SK-N-SH (cell line): Measurements from ENCODE around the gene LRFN3. TPM values are rescaled to one million over a fixed set of nuclear protein-coding genes. Genes with fewer than 3 reads are reported as not detected.

Experiments used
- CTCF ChIA-PET: fragments of 300-600, 350-600 bp; formaldehyde crosslinking; extraction: SDS; loops from one replicate; lab custom pipeline; 2021; lab: Yijun Ruan, JAX
- POLR2A ChIA-PET: fragments of 350-600 bp; sonication (Branson Sonifier 250); formaldehyde crosslinking; extraction: SDS; loops from one replicate; lab custom pipeline; 2020; ENCODE audit warnings: antibody characterized with exemption, inconsistent platforms; lab: Yijun Ruan, JAX
- DNase-seq: peaks from one replicate; pipeline ENCODE4 v3.0.0; 2012
- H2AFZ ChIP-seq: fragments of 200-600 bp; sonication (generic); 2 replicates; pipeline ENCODE4 v1.8.1; 2016; ENCODE audit warnings: antibody characterized with exemption, mild to moderate bottlenecking, low read depth
- H3F3A ChIP-seq: fragments of 200-600 bp; sonication (generic); replicated peaks from 2 replicates; pipeline ENCODE3; 2016; ENCODE audit warnings: antibody characterized with exemption, mild to moderate bottlenecking; ENCODE audit not compliant: insufficient read depth
- H3K27ac ChIP-seq, 2 experiments: fragments of 200-500 bp in 1 of 2; fragments of 200-600 bp in 1 of 2; sonication (Bioruptor generic) in 1 of 2; sonication (generic), shearing (Covaris generic) in 1 of 2; 2 replicates each; pipeline versions ENCODE4 v1.5.1 to v1.6.1; 2014 to 2016; ENCODE audit warnings: low read depth in 2 of 2, inconsistent platforms in 1 of 2, low read length in 1 of 2, mild to moderate bottlenecking in 1 of 2, mixed read lengths in 1 of 2
- H3K27me3 ChIP-seq: fragments of 200-600 bp; sonication (generic), shearing (Covaris generic); 2 replicates; pipeline ENCODE4 v1.6.1; 2016; ENCODE audit warnings: mixed run types; ENCODE audit not compliant: insufficient read depth
- H3K36me3 ChIP-seq, 2 experiments: fragments of 200-500 bp in 1 of 2; fragments of 200-600 bp in 1 of 2; sonication (Bioruptor generic) in 1 of 2; sonication (generic) in 1 of 2; replicated peaks in 1 of 2; 2 replicates each; pipeline versions ENCODE3 to v1.5.1; 2014 to 2016; ENCODE audit warnings: low read length in 1 of 2, mild to moderate bottlenecking in 1 of 2; ENCODE audit not compliant: insufficient read depth in 2 of 2, control insufficient read depth in 1 of 2
- H3K4me1 ChIP-seq, 2 experiments: fragments of 200-500 bp in 1 of 2; fragments of 200-600 bp in 1 of 2; sonication (Bioruptor generic) in 1 of 2; sonication (generic), shearing (Covaris generic) in 1 of 2; 2 replicates each; pipeline versions ENCODE4 v1.5.1 to v1.6.1; 2014 to 2016; ENCODE audit warnings: low read depth in 1 of 2, low read length in 1 of 2, mixed run types in 1 of 2; ENCODE audit not compliant: insufficient read depth in 2 of 2, control insufficient read depth in 1 of 2
- H3K4me2 ChIP-seq: fragments of 200-600 bp; sonication (generic), shearing (Covaris generic); 2 replicates; pipeline ENCODE4 v1.6.1; 2017; ENCODE audit warnings: mixed run types
- H3K4me3 ChIP-seq, 2 experiments: fragments of 200-500 bp in 1 of 2; fragments of 200-600 bp in 1 of 2; sonication (Bioruptor generic) in 1 of 2; sonication (generic), shearing (Covaris generic) in 1 of 2; 2 replicates each; pipeline versions ENCODE4 v1.5.1 to v1.8.1; 2014 to 2016; ENCODE audit warnings: low read depth in 2 of 2, inconsistent platforms in 1 of 2, low read length in 1 of 2, mild to moderate bottlenecking in 1 of 2, mixed read lengths in 1 of 2, moderate library complexity in 1 of 2
- H3K79me2 ChIP-seq: fragments of 200-600 bp; sonication (generic); 2 replicates; pipeline ENCODE4 v1.8.1; 2017; ENCODE audit warnings: mild to moderate bottlenecking; ENCODE audit not compliant: insufficient read depth
- H3K9ac ChIP-seq: fragments of 200-600 bp; sonication (generic); 2 replicates; pipeline ENCODE4 v1.6.1; 2017; ENCODE audit warnings: mixed run types
- H3K9me2 ChIP-seq: fragments of 200-600 bp; sonication (generic); 2 replicates; pipeline ENCODE4 v1.6.1; 2017; ENCODE audit warnings: mixed run types
- H3K9me3 ChIP-seq: fragments of 200-600 bp; sonication (generic); 2 replicates; pipeline ENCODE4 v1.6.1; 2017; ENCODE audit warnings: mixed run types, mild to moderate bottlenecking, moderate library complexity
- H4K20me1 ChIP-seq: fragments of 200-600 bp; sonication (generic); 2 replicates; pipeline ENCODE4 v1.6.1; 2017; ENCODE audit warnings: mild to moderate bottlenecking, mixed run types; ENCODE audit not compliant: insufficient read depth
- CHD2 ChIP-seq: fragments of 150-350 bp; IDR thresholded peaks from 2 replicates; pipeline ENCODE4 v1.6.1; 2018; ENCODE audit warnings: low read length; ENCODE audit not compliant: partially characterized antibody
- EP300 ChIP-seq, 2 experiments: IDR thresholded peaks; 2 replicates each; pipeline versions ENCODE4 v1.4.0 to v1.6.1; 2012; ENCODE audit warnings: borderline replicate concordance in 1 of 2, low read depth in 1 of 2, low read length in 1 of 2
- EZH2phosphoT487 ChIP-seq: fragments of 200-600 bp; sonication (generic); IDR thresholded peaks from 2 replicates; pipeline ENCODE4 v1.6.1; 2017; ENCODE audit warnings: low read depth, mixed run types, mild to moderate bottlenecking, antibody characterized with exemption, moderate library complexity, borderline replicate concordance
- FOXJ3 ChIP-seq: sonication (generic); formaldehyde crosslinking; IDR thresholded peaks from 2 replicates; pipeline ENCODE4 v1.5.1; 2020; ENCODE audit warnings: mild to moderate bottlenecking, missing genetic modification reagents
- FOXM1 ChIP-seq: IDR thresholded peaks from 2 replicates; pipeline ENCODE4 v1.4.0; 2012; ENCODE audit warnings: low read depth, mild to moderate bottlenecking
- GABPA ChIP-seq: IDR thresholded peaks from 2 replicates; pipeline ENCODE4 v1.4.0; 2012; ENCODE audit warnings: low read depth, mild to moderate bottlenecking
- GATA2 ChIP-seq: sonication (generic); formaldehyde crosslinking; IDR thresholded peaks from 2 replicates; pipeline ENCODE4 v1.5.0; 2020; ENCODE audit warnings: mild to moderate bottlenecking, missing genetic modification reagents
- NFIC ChIP-seq: IDR thresholded peaks from 2 replicates; pipeline ENCODE4 v1.4.0; 2012; ENCODE audit warnings: borderline replicate concordance
- NRF1 ChIP-seq: IDR thresholded peaks from 2 replicates; pipeline ENCODE4 v1.6.1; 2012; ENCODE audit warnings: low read depth, mild to moderate bottlenecking, low read length
- RAD21 ChIP-seq: IDR thresholded peaks from 2 replicates; pipeline ENCODE4 v1.6.1; 2012; ENCODE audit warnings: mild to moderate bottlenecking, low read length
- RCOR1 ChIP-seq: fragments of 150-350 bp; IDR thresholded peaks from 2 replicates; pipeline ENCODE4 v1.6.1; 2017; ENCODE audit warnings: antibody characterized with exemption, low read length
- TAF1 ChIP-seq: IDR thresholded peaks from 2 replicates; pipeline ENCODE4 v1.6.1; 2012; ENCODE audit warnings: low read depth, mild to moderate bottlenecking, low read length, moderate library complexity, borderline replicate concordance
- TCF12 ChIP-seq: IDR thresholded peaks from 2 replicates; pipeline ENCODE4 v1.4.0; 2012
- YY1 ChIP-seq: IDR thresholded peaks from 2 replicates; pipeline ENCODE4 v1.4.0; 2012; ENCODE audit warnings: low read depth, mild to moderate bottlenecking
- WGBS: methylation state at CpG from one replicate; pipeline ENCODE4 v1.1.6; 2017; ENCODE audit warnings: low lambda C conversion rate; 5-methylcytosine and 5-hydroxymethylcytosine counted together
- polyA plus RNA-seq, 3 experiments: library from polyadenylated mRNA; depleted of rRNA; stranded (reverse); fragments of >200 nt; gene quantifications; 2 replicates each; pipeline ENCODE4 v1.2.3, GENCODE V29; 2012
- TF ChIP-seq, protein P1 (sequence below): fragments of 150-350 bp; IDR thresholded peaks from 2 replicates; pipeline ENCODE4 v1.6.1; 2016; ENCODE audit warnings: mild to moderate bottlenecking, low read depth, low read length
- TF ChIP-seq, protein P2 (sequence below): IDR thresholded peaks from 2 replicates; pipeline ENCODE4; 2012
- TF ChIP-seq, protein P3 (sequence below): IDR thresholded peaks from 2 replicates; pipeline ENCODE4 v1.4.0; 2012; ENCODE audit warnings: low read depth, borderline replicate concordance
- TF ChIP-seq, protein P4 (sequence below): IDR thresholded peaks from 2 replicates; pipeline ENCODE4 v1.4.0; 2012; ENCODE audit warnings: low read depth, borderline replicate concordance

LRFN3 gene
- polyA plus RNA-seq, 1 of the 3 experiments (the other 2 are of a cell fraction) = 5.4 TPM

DNA sequence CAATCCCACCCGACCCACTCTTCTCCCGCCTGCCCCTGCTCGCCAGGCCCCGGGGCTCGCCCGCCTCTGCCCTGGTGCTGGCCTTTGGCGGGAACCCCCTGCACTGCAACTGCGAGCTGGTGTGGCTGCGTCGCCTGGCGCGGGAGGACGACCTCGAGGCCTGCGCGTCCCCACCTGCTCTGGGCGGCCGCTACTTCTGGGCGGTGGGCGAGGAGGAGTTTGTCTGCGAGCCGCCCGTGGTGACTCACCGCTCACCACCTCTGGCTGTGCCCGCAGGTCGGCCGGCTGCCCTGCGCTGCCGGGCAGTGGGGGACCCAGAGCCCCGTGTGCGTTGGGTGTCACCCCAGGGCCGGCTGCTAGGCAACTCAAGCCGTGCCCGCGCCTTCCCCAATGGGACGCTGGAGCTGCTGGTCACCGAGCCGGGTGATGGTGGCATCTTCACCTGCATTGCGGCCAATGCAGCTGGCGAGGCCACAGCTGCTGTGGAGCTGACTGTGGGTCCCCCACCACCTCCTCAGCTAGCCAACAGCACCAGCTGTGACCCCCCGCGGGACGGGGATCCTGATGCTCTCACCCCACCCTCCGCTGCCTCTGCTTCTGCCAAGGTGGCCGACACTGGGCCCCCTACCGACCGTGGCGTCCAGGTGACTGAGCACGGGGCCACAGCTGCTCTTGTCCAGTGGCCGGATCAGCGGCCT is 4.1 kb downstream of the LRFN3 start:
- H3K27me3 ChIP-seq = no peaks in the 10 kb centered on the region
- ChIA-PET POLR2A (interaction anchor here (1.8 kb wide), 1 partner anchor 9 kb away, joined by 4 read pairs; no protein-coding TSS in a partner anchor), CTCF (no interaction called here)
- WGBS = 94% methylated on average over 43 of the region's 51 CpGs
- no peaks in the 10 kb centered on the region; the same call in 1 of the 2 replicates for H3K79me2 ChIP-seq
- H3K4me2 ChIP-seq = no peak overlapping the region
- no peak overlapping the region for H3K27ac ChIP-seq
- H3K9ac ChIP-seq = no peak overlapping the region
- peaks cover 0 to 10% of the 10 kb centered on the region in 2 experiments for H3K36me3 ChIP-seq
- TF ChIP-seq GABPA = no peak
- no peak for TF ChIP-seq CHD2
- no peak for DNase-seq
- H2AFZ ChIP-seq = no peak overlapping the region
- no peaks in the 10 kb centered on the region for H3F3A ChIP-seq
- H3K4me3 ChIP-seq = no peak overlapping the region
- 0 out of 2 replicates have a peak, but pooled peaks cover 3% of the 10 kb centered on the region for H4K20me1 ChIP-seq
- peaks cover 0 to 22% of the 10 kb centered on the region in 2 experiments; a peak in 1 of 4 replicates for H3K4me1 ChIP-seq
- no peaks in the 10 kb centered on the region for H3K9me3 ChIP-seq
- H3K9me2 ChIP-seq = no peaks in the 10 kb centered on the region

DNA sequence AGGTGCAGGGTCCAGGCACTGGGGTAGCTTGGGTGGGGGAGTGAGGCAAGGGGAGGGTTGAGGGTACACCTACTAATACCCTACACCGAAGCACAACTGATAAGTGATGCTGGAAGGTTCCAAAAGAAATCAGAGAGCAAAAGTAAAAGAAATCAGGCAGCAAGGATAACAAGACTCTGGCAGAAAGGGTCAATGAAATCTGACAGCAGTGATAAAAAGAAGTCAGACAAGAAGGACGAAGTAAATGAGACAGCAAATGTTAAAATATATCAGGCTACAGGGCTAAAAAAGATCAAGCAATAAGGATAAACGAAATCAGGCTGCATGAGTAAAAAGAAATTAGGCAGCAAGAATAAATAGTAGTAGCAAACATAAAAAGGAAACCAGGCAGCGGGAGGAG is 4.7 kb downstream of the LRFN3 start:
- peaks cover 0 to 18% of the 10 kb centered on the region in 2 experiments; a peak in 1 of 4 replicates for H3K4me1 ChIP-seq
- H3K4me3 ChIP-seq = no peak overlapping the region
- TF ChIP-seq, protein P1, sequence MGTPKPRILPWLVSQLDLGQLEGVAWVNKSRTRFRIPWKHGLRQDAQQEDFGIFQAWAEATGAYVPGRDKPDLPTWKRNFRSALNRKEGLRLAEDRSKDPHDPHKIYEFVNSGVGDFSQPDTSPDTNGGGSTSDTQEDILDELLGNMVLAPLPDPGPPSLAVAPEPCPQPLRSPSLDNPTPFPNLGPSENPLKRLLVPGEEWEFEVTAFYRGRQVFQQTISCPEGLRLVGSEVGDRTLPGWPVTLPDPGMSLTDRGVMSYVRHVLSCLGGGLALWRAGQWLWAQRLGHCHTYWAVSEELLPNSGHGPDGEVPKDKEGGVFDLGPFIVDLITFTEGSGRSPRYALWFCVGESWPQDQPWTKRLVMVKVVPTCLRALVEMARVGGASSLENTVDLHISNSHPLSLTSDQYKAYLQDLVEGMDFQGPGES = no peak
- no peak for TF ChIP-seq RAD21
- no peak for TF ChIP-seq TCF12
- TF ChIP-seq, protein P2, sequence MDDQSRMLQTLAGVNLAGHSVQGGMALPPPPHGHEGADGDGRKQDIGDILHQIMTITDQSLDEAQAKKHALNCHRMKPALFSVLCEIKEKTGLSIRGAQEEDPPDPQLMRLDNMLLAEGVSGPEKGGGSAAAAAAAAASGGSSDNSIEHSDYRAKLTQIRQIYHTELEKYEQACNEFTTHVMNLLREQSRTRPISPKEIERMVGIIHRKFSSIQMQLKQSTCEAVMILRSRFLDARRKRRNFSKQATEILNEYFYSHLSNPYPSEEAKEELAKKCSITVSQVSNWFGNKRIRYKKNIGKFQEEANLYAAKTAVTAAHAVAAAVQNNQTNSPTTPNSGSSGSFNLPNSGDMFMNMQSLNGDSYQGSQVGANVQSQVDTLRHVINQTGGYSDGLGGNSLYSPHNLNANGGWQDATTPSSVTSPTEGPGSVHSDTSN = no peak
- no peak for TF ChIP-seq GATA2 (CRISPR knock-in tag)
- TF ChIP-seq, protein P3, sequence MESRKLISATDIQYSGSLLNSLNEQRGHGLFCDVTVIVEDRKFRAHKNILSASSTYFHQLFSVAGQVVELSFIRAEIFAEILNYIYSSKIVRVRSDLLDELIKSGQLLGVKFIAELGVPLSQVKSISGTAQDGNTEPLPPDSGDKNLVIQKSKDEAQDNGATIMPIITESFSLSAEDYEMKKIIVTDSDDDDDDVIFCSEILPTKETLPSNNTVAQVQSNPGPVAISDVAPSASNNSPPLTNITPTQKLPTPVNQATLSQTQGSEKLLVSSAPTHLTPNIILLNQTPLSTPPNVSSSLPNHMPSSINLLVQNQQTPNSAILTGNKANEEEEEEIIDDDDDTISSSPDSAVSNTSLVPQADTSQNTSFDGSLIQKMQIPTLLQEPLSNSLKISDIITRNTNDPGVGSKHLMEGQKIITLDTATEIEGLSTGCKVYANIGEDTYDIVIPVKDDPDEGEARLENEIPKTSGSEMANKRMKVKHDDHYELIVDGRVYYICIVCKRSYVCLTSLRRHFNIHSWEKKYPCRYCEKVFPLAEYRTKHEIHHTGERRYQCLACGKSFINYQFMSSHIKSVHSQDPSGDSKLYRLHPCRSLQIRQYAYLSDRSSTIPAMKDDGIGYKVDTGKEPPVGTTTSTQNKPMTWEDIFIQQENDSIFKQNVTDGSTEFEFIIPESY = no peak
- no peak for TF ChIP-seq FOXJ3 (CRISPR knock-in tag)
- TF ChIP-seq, protein P4, sequence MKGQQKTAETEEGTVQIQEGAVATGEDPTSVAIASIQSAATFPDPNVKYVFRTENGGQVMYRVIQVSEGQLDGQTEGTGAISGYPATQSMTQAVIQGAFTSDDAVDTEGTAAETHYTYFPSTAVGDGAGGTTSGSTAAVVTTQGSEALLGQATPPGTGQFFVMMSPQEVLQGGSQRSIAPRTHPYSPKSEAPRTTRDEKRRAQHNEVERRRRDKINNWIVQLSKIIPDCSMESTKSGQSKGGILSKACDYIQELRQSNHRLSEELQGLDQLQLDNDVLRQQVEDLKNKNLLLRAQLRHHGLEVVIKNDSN = no peak
- no peak for TF ChIP-seq RCOR1
- no peak for TF ChIP-seq YY1
- TF ChIP-seq TAF1 = no peak
- TF ChIP-seq EZH2phosphoT487 = no peak
- no peak for TF ChIP-seq FOXM1
- TF ChIP-seq NFIC = no peak
- no peak for TF ChIP-seq NRF1
- TF ChIP-seq EP300 (IDR thresholded peaks at IDR 0.05; ENCODE audit: borderline replicate concordance in 1 of 2, low read depth in 1 of 2, low read length in 1 of 2) = no peak
- 0 out of 2 replicates have a peak, but pooled peaks cover 3% of the 10 kb centered on the region for H4K20me1 ChIP-seq
- CTCF ChIA-PET = no interaction called here
- no peak overlapping the region for H2AFZ ChIP-seq
- H3K79me2 ChIP-seq = no peaks in the 10 kb centered on the region; the same call in 1 of the 2 replicates
- peaks cover 0 to 10% of the 10 kb centered on the region in 2 experiments for H3K36me3 ChIP-seq
- H3K4me2 ChIP-seq = no peak overlapping the region
- no peaks in the 10 kb centered on the region for H3F3A ChIP-seq
- POLR2A ChIA-PET = no interaction called here
- DNase-seq = no peak
- no peak overlapping the region for H3K9ac ChIP-seq
- no peaks in the 10 kb centered on the region for H3K9me3 ChIP-seq
- H3K27me3 ChIP-seq = no peaks in the 10 kb centered on the region
- 79% methylated on average over 4 of the region's 4 CpGs for WGBS
- H3K27ac ChIP-seq = no peak overlapping the region
- no peaks in the 10 kb centered on the region for H3K9me2 ChIP-seq
